ENCODE results near the gene SLC22A23.

SLC22A23 gene

DNA sequence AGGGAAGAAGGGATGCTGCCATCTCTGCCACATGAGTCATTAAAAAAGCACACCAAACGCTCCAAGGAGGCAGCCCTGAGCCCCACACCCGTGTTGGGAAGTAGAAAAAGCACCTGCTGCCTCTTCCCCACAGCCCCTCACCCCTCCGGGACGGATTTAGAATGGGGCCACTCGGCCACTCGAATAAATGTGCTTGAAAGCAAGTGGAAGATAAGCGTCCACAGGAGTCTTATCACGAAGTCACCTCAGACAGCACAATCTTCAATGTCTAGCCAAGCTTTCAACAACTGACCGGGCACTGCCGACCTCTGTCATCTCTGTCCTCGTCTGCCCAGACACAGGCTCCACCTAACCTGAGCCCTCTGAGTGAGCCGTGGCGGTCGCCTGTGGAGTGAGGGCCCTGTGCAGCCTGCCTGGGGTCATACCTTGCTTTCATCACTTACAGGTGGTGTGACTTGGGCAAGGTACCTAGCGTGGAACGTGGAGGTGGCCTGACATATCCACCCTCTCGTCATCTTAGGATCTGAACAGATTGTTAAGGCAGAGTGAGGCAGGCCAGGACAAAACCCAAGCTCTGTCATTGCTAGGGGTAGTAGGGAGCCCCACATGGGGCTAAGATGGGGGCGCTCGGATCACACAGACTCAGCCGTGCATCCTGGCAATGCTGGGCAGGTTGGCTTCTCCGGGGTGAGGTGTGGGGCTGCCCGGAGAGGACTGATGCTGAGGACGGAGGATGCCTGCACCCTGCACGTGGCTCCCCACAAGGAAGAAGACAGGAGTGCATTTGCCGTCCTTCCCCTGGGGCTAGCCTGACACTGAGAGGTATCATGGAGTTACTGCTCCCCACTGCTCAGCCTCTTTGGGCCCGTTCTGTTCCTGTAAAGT lies 163.3 kb downstream of the SLC22A23 start:
- ATAC-seq = no peak

DNA sequence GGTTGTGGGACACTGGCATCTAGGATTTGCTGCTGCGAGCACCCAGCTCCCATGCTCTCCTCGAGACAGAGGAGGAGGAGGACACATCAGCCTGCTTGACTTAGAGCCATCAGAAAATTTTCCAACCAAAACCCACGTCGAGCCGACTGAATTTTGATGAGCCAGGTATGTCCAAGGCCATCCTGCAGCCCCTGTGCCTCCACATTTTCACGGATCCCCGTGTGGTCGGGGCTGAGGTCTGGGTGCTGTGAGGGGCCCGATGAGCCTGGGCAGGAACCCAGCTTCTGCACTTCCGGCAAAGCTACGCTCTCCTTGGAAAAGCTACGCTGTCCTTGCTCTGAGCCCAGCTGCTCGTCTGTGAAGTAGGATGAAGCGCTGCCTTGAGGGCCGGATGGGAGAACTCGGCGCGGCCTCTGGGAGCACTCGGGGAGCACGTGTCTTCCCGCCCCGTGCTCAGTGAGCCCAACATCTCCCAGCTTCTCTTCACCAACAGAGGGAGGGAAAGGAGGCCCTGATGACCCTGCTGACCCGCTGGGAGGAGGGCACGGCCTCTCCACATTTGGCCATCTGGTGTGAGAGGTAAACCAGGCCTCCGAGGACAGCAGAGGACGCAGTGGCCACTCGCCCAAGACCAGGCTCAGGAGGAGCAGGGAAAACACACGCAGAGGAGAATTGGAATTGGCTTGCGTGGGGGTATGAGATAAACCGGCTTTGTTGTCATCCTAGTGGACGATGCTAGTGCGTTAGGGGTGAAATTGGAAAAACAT lies 164.2 kb downstream of the SLC22A23 start:
- no peak for ATAC-seq

DNA sequence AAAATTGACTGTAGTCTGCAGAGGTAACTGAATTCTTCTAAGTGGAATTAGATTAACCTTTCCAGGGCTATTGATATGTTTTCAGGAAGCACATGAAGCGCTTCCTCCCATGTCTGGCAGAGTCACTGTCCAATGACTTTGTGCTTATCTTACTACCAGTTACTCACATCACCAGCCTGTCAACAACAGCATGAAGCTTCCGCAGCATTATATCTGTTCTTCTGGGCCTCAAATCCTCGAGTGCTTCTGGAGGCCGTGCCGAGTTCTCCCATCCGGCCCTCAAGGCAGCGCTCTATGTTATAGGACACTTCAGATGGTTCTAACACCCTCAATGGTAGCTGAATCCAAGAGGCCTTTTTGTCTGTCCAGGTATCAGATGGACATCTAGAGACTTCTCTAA lies 164.9 kb downstream of the SLC22A23 start:
- no peak for ATAC-seq

DNA sequence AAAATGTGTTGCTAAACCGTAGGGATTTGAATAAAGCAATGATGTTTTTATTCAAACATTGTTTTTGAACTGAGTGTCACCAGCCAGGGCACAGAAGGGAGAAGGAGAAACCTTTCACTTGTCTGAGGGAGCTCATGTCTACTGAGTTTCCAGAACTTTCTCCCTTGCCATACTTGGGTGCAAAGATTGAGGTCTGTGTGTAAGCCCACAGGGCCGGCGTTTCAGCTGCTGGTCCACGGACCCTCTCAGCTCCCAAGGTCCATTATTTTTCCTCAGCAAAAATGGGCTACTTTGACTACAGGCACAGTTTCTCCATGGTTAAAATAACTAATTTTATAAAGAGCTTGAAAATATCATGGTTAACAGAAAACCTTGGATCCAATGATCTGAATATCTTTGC lies 165.5 kb downstream of the SLC22A23 start:
- ATAC-seq = no peak

DNA sequence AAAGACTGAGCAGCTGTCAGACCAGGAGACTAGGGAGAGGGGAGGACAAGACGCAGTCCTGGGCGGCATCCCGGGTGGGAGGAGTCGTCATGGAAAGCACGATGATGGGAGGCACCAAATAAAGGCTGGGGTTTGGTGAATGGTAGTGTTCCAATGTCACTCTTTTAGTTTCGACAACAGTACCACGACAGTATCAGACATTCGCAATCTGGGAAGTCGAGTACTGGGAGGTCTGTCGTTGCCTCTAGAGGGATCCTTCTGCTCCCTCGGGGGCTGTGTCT lies 166.0 kb downstream of the SLC22A23 start:
- no peak for ATAC-seq

DNA sequence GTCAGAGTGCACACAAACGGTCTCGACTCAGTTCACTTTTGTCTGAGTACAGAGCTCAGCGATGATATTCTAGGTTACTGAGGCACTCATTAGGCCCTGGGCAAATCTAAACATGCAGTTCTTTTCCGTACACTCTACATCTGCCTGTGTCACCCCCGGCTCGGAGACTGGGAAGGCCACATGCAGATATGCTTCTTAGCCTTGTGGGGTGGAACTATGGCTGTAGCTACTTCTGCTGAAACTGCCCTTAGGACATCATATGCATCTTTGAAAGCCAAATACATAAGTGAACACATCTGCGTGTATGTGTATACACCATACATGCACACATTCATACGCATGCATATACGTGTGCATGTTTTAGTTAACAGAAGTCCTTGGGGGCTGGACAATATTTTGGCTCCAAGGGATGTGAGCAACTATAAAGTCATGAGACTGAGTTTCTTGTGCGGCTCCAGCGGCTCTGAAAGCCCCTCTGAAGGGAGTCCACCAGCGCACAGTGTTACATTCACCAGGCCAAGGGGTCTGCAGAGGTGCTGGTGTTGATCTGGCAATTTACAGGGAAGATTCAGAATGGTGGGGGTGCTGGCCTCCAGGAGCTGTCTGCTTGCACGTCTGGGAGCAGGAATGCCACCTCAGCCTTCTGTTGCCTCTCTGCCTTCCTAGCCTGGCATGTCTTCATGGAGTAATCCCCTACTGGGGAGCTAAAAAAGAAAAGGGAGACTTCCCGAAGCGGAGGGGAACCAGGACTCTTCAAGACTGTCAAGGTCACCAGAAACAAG lies 166.5 kb downstream of the SLC22A23 start:
- no peak for ATAC-seq

DNA sequence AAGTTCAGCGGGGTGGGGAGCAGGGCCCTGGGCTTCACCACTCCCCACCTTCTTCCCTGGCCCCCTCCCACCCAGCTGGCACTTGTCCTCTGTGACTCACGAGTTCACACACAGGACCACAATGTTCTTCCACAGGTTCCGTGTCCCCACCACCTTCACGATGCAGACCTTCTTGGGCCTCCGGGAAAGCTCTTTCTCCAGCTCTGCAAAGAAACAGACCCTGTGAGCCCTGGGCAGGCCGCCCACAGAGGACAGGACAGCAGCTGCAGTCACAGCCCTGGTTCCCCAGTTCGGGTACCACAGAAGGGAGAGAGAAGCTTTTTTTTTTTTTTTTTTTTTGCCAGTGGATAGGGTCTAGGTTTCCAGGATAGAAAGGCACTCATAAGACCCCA lies 167.2 kb downstream of the SLC22A23 start:
- no peak for ATAC-seq

DNA sequence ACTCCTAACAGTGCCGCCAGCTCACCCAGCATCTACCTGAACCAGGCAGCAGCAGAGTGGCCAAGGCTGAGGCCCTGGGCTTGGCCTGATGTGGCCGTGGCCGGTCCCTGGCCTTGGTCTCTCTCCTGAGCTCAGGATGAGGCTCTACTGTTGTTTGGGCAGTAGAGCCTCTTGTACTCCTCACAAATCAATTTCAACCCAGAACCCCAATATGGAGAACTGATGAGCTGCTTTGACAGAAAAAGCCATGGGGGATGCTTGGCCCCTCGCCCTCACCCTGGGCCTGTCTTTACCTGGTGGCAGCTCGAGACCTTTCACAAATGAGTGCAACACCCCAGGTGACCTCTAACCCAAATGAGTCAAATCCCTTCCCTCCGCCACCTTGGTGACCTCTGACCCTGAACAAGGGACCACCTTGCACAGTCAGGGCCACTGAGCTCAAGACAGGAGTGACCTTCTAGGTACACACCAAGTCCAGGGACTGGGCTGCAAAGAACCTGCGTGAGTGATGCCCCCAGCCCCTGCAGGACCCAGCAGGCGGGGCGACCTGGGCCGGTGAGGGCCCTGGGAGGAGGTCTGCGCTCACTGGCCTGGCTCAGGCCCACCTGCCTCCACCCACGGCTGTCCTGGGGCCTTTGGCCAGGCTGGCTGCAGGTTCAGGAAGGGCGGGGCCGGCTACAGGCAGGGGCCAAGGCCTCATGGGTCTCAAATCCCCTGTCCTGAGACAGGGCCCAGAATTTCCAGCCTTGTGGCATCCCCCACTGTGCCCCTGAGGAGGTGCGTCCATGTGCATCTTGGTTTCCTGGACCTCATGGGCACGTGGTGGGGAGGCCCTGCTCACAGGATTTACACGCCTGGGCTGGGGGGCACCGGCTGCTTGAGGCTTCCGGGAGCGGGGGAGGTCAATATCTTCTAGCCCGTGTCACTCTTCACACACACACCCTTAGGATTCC lies 167.9 kb downstream of the SLC22A23 start:
- ATAC-seq = no peak

DNA sequence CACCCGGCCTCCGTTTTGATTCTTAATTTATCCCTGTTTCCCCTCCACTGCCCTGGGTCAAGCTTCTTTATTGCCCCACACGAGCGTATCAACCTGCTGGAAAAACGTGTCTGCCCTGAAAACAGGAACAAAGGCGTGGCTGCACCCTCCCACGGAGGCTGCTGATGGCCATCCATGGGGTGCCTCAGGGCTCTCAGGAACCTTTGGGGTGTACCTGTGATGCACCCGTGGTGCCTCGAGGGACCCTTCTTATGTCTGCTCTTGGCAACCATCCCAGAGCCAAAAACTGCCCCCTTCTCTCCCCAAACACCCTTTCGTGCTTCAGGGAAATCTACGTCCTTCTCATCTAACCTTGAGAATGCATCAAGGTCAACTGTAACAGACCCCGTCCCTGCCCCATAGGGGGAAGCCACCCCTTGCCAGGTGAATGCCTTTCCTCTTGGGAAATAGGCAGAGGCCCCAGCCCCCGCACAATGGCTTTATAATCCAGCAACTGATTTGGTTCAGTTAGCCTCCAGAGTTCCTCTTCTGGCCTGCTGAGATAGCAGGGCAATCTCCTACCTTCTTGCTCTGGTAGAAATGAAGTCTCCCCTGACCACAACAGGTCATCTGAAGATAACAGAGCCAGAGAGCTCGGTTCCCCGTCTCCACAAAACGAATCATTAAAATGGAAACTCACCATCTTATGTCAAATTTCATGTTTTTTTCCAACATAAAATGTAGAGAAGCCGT lies 168.7 kb downstream of the SLC22A23 start:
- no peak for ATAC-seq

DNA sequence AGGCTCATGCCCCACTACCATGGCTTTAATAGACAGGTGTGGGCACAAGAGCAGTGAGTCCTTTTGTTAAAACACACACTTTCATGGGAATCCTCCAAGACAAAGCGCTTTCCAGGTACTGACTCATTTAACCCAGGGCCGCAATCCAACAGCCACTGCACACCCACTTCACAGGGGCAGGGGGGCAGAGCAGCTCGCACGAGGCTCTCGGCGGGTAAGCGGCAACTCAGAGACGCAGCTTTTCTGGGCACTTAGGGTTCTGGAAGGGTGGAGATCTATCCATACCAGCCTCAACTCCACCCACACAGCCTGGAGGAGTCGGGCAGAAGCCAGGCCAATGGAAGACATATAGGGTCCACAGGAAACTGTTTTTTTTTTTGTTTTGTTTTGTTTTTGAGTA lies 169.5 kb downstream of the SLC22A23 start:
- ATAC-seq = no peak

DNA sequence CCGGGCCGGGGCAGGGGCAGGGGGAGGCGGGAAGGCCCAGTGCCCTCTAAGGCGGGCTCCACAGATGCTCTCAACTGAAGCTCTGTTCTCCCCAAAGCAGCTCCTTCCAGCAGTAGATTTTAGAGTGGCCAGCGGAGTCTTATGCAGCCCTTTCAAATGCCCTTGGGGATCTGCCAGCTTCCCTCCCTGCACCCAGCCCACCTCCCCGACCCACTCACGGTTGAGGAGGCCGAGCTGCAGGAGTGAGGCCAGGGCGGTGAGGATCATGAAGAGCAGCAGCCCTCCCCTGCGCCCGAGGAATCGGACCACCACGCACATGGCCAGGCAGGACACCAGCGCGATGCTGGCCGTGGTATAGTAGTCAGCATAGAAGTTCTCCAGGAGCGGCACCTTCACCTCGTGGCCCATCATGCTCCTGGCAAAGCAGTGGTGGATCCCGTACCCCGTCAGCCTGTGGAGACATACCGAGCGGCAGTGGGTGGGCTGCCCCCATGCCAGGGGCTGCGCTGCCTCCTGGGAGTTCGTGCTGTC lies 170.1 kb downstream of the SLC22A23 start:
- no peak for ATAC-seq

DNA sequence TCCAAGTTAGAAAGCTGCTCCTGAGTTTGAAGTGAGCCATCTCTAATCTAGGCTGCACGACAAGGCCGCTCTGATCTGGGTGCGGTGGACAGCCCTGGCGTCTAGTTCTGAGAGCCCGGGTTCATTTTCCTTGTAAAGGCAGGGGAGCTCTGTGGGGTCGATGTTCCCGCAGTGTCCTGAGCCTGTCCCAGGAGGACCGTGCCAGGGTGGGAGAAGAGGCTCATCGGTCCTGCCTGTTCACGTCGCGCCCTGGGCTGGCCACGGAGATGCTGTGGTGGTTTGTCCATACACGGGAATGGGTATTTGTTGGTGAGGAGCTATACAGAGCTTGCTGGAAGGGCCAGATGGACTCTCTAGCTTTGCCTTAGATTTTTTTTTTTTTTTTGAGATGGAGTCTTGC lies 171.1 kb downstream of the SLC22A23 start:
- no peak for ATAC-seq

DNA sequence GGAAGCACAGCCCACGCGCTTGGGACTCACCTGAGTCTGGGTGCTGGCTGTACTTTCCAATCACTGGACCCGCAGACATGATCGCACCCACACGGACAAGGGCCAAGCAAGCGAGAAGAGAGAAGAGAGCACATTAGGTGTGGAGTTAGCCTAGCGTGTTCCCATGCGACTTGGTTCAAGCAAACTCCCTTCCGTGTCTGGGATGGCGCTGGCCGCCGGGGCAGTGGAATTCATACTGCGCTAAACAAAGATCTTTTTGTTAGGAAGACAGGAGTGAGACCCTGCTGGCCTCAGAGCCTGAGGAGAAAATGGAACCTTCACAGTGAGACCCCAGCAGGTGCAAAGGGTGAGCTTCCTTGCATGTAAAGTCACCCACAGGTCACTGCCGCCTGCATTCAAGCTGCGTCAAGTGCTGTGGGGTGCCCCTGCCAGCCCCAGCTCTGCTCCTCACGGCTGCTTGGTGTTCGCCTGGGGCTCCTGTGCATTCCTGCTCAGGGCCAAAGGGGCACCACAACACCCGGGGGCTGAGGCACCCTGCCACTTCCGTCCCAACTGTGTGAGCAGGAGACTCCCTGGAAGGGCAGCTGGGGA lies 171.7 kb downstream of the SLC22A23 start:
- ATAC-seq = no peak

DNA sequence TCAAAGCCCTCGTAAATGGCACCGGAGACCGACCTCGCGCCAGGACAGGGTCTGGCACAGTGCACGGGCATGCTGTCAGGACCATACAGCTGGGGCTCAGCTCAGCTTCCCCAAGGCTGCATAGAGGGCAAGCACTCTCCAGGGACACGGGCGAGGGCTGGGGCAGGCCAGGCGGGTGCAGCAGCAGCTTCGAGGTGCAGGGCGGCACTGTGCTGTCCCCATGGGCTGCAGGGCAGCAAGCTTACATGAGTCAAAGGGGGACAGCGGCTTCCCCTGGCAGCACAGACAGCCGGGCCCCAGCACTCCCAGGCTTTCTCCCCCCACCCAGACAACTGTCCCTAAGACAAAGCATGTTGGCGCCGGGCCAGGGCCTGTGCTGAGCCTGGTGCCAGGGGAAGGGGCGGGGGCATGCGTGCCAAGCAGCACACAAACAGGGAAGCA lies 172.4 kb downstream of the SLC22A23 start:
- ATAC-seq = no peak

DNA sequence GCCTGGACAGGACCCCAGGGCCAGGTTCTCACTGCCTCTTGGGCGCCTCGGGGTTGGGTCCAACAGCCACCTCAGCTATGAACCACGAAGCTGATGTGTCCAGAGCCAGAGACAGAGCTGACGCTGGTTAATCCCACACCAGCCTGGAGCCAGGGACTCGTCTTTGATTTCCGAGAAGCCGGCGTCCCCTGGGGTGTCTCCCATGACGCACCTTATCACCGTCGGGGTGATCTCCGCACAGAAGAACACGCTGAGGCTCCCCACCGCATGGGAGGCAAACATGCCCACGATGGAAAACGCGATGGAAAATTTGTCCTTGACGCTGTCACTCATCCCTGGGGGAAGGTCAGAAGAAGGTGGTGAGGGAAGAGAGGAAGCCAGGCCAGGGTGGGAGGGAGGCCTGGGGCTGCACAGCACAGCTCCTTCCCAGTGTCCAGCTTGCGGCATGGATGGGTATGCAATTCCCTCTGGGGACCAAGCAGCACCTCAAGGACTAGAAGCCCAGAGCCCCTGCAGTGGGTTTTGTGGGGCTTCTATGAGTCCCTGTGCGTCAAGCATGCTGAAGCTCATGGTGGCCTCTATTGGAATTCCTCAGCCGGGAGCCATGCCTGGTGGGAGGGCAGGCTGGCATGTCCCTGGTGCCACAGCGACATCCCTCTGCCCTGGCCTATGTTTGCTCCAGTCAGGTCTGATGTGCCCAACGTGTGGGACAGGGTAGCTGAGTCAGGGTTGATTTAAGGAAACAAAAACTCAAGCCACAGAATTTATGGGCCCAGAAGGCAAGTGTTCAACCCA lies 173.0 kb downstream of the SLC22A23 start:
- ATAC-seq = no peak

DNA sequence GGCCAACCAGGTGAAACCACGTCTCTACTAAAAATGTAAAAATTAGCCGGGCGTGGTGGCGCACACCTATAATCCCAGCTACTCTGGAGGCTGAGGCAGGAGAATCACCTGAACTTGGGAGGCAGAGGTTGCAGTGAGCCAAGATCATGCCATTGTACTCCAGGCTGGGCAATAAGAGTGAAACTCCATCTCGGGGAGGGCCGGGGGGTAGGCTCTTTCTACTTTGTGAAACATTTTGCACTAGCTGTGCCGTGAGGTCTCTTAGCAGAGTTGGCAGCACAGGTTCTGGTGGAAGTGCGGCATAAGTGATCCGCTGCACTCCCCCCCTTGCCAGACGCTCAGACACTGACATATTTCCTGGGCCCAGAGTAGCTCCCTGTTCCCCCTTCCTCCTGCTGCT lies 173.6 kb downstream of the SLC22A23 start:
- ATAC-seq = no peak

DNA sequence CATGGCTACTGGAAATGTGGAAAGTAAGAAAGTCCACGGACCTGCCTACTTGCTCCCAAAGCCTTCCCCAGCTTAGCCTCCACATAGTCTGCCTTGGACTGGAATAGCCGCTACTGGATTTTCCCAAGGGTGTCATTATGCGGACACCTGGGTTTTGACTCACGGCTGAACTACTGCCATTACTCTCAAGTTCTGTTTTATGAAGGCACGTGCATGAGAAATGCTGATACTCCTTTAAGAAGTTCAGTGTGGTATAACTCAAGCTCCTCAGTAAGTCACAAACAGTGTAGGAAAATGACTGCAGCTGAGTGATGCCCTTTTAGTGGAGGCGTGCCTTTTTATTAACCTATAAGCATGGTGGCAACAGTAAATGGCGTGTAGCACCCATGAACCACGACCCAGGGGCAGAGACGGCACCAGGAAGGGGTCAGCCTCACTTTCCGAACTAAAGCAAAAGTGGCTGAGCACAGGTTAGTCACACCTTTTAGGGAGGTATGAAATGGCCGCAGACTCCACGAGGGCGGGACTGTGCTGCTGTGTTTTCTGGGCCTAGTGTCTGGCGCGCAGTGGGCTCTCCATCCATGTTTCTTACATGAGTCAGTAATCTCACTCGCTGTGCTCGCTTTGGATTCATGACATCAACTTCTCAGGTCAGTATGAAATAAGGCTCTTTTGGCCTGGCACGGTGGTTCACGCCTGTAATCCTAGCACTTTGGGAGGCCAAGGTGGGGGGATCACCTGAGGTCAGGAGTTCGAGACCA lies 174.2 kb downstream of the SLC22A23 start:
- no peak for ATAC-seq

DNA sequence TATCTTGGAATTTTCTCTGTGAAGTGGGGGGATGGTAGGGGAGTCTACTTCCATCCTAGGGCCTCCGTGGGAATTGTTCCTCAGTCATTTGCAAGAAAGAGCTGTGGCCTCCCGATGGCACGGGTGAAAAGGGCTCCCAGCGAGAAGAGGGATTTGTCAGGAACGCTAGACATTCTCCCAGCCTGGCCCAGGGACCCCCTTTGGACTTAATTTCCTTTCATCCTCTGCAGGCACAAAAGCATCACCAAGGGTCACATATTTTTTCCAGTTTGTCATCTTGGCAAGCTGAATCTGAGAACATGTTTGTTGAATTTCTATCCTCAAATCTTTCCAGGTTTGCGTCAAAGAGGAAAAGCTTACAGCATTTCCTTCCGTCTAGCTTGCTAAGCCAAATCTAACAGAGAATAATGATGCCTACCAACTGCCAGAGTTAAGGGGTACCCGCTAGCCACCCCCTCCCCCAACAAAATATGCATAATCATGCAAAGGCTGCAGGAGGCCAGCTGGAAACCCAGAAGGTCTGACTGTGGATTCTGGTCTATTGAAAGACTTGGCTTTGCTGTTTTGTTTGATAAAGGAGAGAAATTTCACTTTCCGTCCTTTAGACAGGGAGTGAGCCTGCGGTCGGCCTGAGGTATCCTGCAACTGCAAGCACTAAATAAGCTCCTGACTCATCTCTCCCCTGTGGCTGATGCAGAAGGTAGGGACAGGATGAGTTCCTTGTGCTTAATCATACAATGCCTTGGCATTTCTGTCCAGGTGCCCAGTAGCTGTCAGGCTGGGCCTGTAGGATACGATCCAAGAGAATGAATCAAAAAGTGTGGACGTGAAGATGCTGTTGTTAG lies 175.0 kb downstream of the SLC22A23 start:
- no peak for ATAC-seq

Measured in activated CD4-positive, CD25-positive, alpha-beta regulatory T cell treated with anti-CD3 and anti-CD28 coated beads, Interleukin-2, amount 50 U/mL, for 24 hours (primary cell).